Fibroblast of skin of right biceps (primary cell): ENCODE results near the gene VWCE.
A peak's percentile ranks its signal among the peaks of the same experiment; 100 is the strongest.

Source experiments
- DNase-seq: peaks from one replicate; pipeline ENCODE4 v3.0.0-alpha.2; 2013

Gene VWCE

GRCh38 chr11:61328351-61328750, 33.2 kb upstream of the VWCE start:
- DNase-seq, result no peak

- DNase-seq, result peak; percentile 47
Measured at GRCh38 chr11:61327669-61328071, 32.6 kb upstream of the VWCE start.

GRCh38 chr11:61325649-61326414, 30.7 kb upstream of the VWCE start:
- DNase-seq, result no peak

- no peak for DNase-seq
Measured at GRCh38 chr11:61315260-61315659, 20.1 kb upstream of the VWCE start.

- DNase-seq, result no peak
Measured at GRCh38 chr11:61310749-61311148, 15.6 kb upstream of the VWCE start.

- DNase-seq, result no peak
Measured at GRCh38 chr11:61309739-61310138, 14.6 kb upstream of the VWCE start.

- DNase-seq, result no peak
Measured at GRCh38 chr11:61309141-61309540, 14.0 kb upstream of the VWCE start.

GRCh38 chr11:61307354-61307753, 12.2 kb upstream of the VWCE start:
- DNase-seq, result no peak

- DNase-seq, result no peak
Measured at GRCh38 chr11:61306221-61306620, 11.1 kb upstream of the VWCE start.

- no peak for DNase-seq
Measured at GRCh38 chr11:61305417-61305816, 10.3 kb upstream of the VWCE start.

GRCh38 chr11:61303725-61304124, 8.6 kb upstream of the VWCE start:
- DNase-seq, result no peak

GRCh38 chr11:61302550-61302949, 7.4 kb upstream of the VWCE start:
- DNase-seq, result no peak

- no peak for DNase-seq
Measured at GRCh38 chr11:61298663-61299244, 3.6 kb upstream of the VWCE start.

GRCh38 chr11:61297746-61298145, 2.6 kb upstream of the VWCE start:
- peak; percentile 90 for DNase-seq

GRCh38 chr11:61297341-61297740, 2.2 kb upstream of the VWCE start:
- peak; percentile 31 for DNase-seq

GRCh38 chr11:61295596-61295926, 445 bp upstream of the VWCE start:
- no peak for DNase-seq

GRCh38 chr11:61293867-61294716, 1.0 kb downstream of the VWCE start:
- DNase-seq, result peak; percentile 41

GRCh38 chr11:61292356-61292755, 2.8 kb downstream of the VWCE start:
- no peak for DNase-seq

GRCh38 chr11:61290905-61291690, 4.0 kb downstream of the VWCE start:
- DNase-seq, result no peak

GRCh38 chr11:61287338-61287977, 7.7 kb downstream of the VWCE start:
- DNase-seq, result no peak

GRCh38 chr11:61283613-61284012, 11.5 kb downstream of the VWCE start:
- no peak for DNase-seq

GRCh38 chr11:61281581-61282250, 13.4 kb downstream of the VWCE start:
- no peak for DNase-seq
